ENCODE results near the gene DTYMK.

Gene DTYMK

GRCh38 chr2:241728000-241728399 is 41.4 kb upstream of the DTYMK start (continued):
- TF ChIP-seq ZNF16 (tag by site-specific recombination; IDR thresholded peaks at IDR 0.05; ENCODE audit: low read depth) (no peak), KLF7 (tag by site-specific recombination; IDR thresholded peaks at IDR 0.05; ENCODE audit: borderline replicate concordance) (no peak), ZNF596 (tag by site-specific recombination; IDR thresholded peaks at IDR 0.05) (no peak), ZNF544 (tag by site-specific recombination; IDR thresholded peaks at IDR 0.05) (no peak)

GRCh38 chr2:241726459-241726858 is 39.8 kb upstream of the DTYMK start:
- ChIA-PET POLR2A (no interaction called here), CTCF (interaction anchor here (0.9 kb wide), 1 partner anchor 109 kb away, joined by 4 read pairs; no protein-coding TSS in a partner anchor)
- no peak overlapping the region for H3K4me3 ChIP-seq (ENCODE audit: low read depth, low read length)
- no peaks in the 10 kb centered on the region for H3K4me1 ChIP-seq (ENCODE audit: control insufficient read depth, insufficient read depth, low read length)
- peaks cover 0 to 51% of the 10 kb centered on the region in 2 experiments; a peak in 1 of 3 replicates for H3K36me3 ChIP-seq (ENCODE audit: control insufficient read depth in 2 of 2, insufficient read depth in 1 of 2, low read length in 2 of 2)
- no peak overlapping the region for H3K27ac ChIP-seq (ENCODE audit: extremely low read depth, low read depth, low read length)
- TF ChIP-seq ZNF488 (tag by site-specific recombination; IDR thresholded peaks at IDR 0.05) (no peak), RBAK (tag by site-specific recombination; IDR thresholded peaks at IDR 0.05) (no peak), ZSCAN30 (tag by site-specific recombination; IDR thresholded peaks at IDR 0.05) (no peak), ZNF132 (tag by site-specific recombination; IDR thresholded peaks at IDR 0.05; ENCODE audit: borderline replicate concordance) (no peak), ZSCAN18 (tag by site-specific recombination; IDR thresholded peaks at IDR 0.05) (no peak), PRDM10 (tag by site-specific recombination; IDR thresholded peaks at IDR 0.05) (no peak), ZNF585B (tag by site-specific recombination; IDR thresholded peaks at IDR 0.05) (no peak), SETDB1 (IDR thresholded peaks at IDR 0.05; ENCODE audit: insufficient read length, low read length) (no peak), OVOL3 (tag by site-specific recombination; IDR thresholded peaks at IDR 0.05) (no peak), ZNF416 (tag by site-specific recombination; IDR thresholded peaks at IDR 0.05) (no peak), ZNF239 (tag by site-specific recombination; IDR thresholded peaks at IDR 0.05) (no peak), ZNF501 (tag by site-specific recombination; IDR thresholded peaks at IDR 0.05) (no peak), ZNF677 (tag by site-specific recombination; IDR thresholded peaks at IDR 0.05) (no peak)
- no peaks in the 10 kb centered on the region for H3K9me3 ChIP-seq (ENCODE audit: control insufficient read depth, insufficient read depth, low read depth, low read length)
